ENCODE data around the gene KRT23. TPM values are rescaled to one million over a fixed set of nuclear protein-coding genes. Genes with fewer than 3 reads are reported as not detected.

KRT23 gene
- total and polyA plus RNA-seq, 2 of the 13 experiments (the other 11 are each of a cell fraction or from before 2014, with no cell fraction given), result 24.7 to 51.1 TPM

GRCh38 chr17:40901981-40902474, 35.4 kb downstream of the KRT23 start (continued):
- TF ChIP-seq ZNF589 (CRISPR knock-in tag; conservative IDR thresholded peaks at IDR 0.05), result peak; percentile 79; the same call in 1 of the 2 replicates
- TF ChIP-seq ZNF468 (CRISPR knock-in tag; IDR thresholded peaks at IDR 0.05), result no peak
- no peak for TF ChIP-seq GPN1 (CRISPR knock-in tag; IDR thresholded peaks at IDR 0.05; ENCODE audit: borderline replicate concordance)
- TF ChIP-seq ZNF792 (CRISPR knock-in tag; IDR thresholded peaks at IDR 0.05), result peak; percentile 92; the same call in 1 of the 2 replicates
- TF ChIP-seq ZNF232 (CRISPR knock-in tag; IDR thresholded peaks at IDR 0.05; ENCODE audit: borderline replicate concordance), result no peak
- TF ChIP-seq ZNF326 (CRISPR knock-in tag; IDR thresholded peaks at IDR 0.05; ENCODE audit: borderline replicate concordance), result no peak
- TF ChIP-seq HNF4G (IDR thresholded peaks at IDR 0.05; ENCODE audit: borderline replicate concordance, low read depth, low read length), result peak; percentile 82
- TF ChIP-seq HNF4G (CRISPR knock-in tag; IDR thresholded peaks at IDR 0.05; ENCODE audit: borderline replicate concordance, low read depth), result no peak; the same call in 1 of the 2 replicates
- TF ChIP-seq, protein P1, sequence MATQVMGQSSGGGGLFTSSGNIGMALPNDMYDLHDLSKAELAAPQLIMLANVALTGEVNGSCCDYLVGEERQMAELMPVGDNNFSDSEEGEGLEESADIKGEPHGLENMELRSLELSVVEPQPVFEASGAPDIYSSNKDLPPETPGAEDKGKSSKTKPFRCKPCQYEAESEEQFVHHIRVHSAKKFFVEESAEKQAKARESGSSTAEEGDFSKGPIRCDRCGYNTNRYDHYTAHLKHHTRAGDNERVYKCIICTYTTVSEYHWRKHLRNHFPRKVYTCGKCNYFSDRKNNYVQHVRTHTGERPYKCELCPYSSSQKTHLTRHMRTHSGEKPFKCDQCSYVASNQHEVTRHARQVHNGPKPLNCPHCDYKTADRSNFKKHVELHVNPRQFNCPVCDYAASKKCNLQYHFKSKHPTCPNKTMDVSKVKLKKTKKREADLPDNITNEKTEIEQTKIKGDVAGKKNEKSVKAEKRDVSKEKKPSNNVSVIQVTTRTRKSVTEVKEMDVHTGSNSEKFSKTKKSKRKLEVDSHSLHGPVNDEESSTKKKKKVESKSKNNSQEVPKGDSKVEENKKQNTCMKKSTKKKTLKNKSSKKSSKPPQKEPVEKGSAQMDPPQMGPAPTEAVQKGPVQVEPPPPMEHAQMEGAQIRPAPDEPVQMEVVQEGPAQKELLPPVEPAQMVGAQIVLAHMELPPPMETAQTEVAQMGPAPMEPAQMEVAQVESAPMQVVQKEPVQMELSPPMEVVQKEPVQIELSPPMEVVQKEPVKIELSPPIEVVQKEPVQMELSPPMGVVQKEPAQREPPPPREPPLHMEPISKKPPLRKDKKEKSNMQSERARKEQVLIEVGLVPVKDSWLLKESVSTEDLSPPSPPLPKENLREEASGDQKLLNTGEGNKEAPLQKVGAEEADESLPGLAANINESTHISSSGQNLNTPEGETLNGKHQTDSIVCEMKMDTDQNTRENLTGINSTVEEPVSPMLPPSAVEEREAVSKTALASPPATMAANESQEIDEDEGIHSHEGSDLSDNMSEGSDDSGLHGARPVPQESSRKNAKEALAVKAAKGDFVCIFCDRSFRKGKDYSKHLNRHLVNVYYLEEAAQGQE (IDR thresholded peaks at IDR 0.05; ENCODE audit: borderline replicate concordance in 1 of 2, low read depth in 1 of 2, low read length in 2 of 2), result peak in 1 of 2 experiments; percentile 62; a peak in 1 of 4 replicates
- TF ChIP-seq KLF16 (CRISPR knock-in tag; IDR thresholded peaks at IDR 0.05), result peak in 1 of 2 experiments; percentile 94; a peak in 2 of 4 replicates
- TF ChIP-seq ETS1 (CRISPR knock-in tag; IDR thresholded peaks at IDR 0.05), result no peak
- TF ChIP-seq PATZ1 (CRISPR knock-in tag; IDR thresholded peaks at IDR 0.05), result peak; percentile 88
- no peak for TF ChIP-seq MTF2 (CRISPR knock-in tag; IDR thresholded peaks at IDR 0.05; ENCODE audit: borderline replicate concordance)
- TF ChIP-seq ZGPAT (CRISPR knock-in tag; IDR thresholded peaks at IDR 0.05), result peak; percentile 97
- peak; percentile 88 for TF ChIP-seq TCF7 (IDR thresholded peaks at IDR 0.05; ENCODE audit: low read depth)
- TF ChIP-seq PITX1 (CRISPR knock-in tag; IDR thresholded peaks at IDR 0.05), result peak; percentile 62; the same call in 1 of the 2 replicates
- no peak for TF ChIP-seq ZNF256 (CRISPR knock-in tag; conservative IDR thresholded peaks at IDR 0.05)
- peak; percentile 94 for TF ChIP-seq IRF2 (CRISPR knock-in tag; IDR thresholded peaks at IDR 0.05)
- peak; percentile 64 for TF ChIP-seq SKI (IDR thresholded peaks at IDR 0.05; ENCODE audit: partially characterized antibody)
- 0 out of 2 replicates have a peak, but pooled peaks have one; percentile 58 for TF ChIP-seq DNMT3B (CRISPR knock-in tag; conservative IDR thresholded peaks at IDR 0.05)
- no peak for TF ChIP-seq ZBTB21 (CRISPR knock-in tag; IDR thresholded peaks at IDR 0.05)
- TF ChIP-seq MXD3 (CRISPR knock-in tag; IDR thresholded peaks at IDR 0.05), result no peak
- no peak for TF ChIP-seq ZNF382 (CRISPR knock-in tag; IDR thresholded peaks at IDR 0.05; ENCODE audit: borderline replicate concordance)
